Loucy (cell line): ENCODE data around the gene HK1.
A peak's percentile ranks its signal among the peaks of the same experiment; 100 is the strongest.
"Not testable (repeated sequence)": the region's sequence is repeated elsewhere in the genome, so short reads cannot be mapped to it uniquely, and the experiment has no call there.

Source experiments
- H2AFZ ChIP-seq: fragments of 200-600 bp; sonication (generic); 2 replicates; pipeline ENCODE4 v1.6.0; 2016; ENCODE audit warnings: antibody characterized with exemption, mild to moderate bottlenecking, low read length, moderate library complexity
- H3F3A ChIP-seq: fragments of 200-600 bp; 2 replicates; pipeline ENCODE4 v1.6.0; 2016; ENCODE audit warnings: antibody characterized with exemption, low read depth, mild to moderate bottlenecking
- H3K27me3 ChIP-seq: fragments of 200-600 bp; sonication (generic); 2 replicates; pipeline ENCODE4 v1.6.1; 2014; ENCODE audit warnings: low read length, mild to moderate bottlenecking; ENCODE audit not compliant: insufficient read depth, poor library complexity, severe bottlenecking
- H3K36me3 ChIP-seq: fragments of 200-600 bp; sonication (generic); 2 replicates; pipeline ENCODE4 v1.6.1; 2016; ENCODE audit warnings: low read length; ENCODE audit not compliant: insufficient read depth
- H3K4me1 ChIP-seq: fragments of 200-600 bp; sonication (generic); 2 replicates; pipeline ENCODE4 v1.5.1; 2014; ENCODE audit warnings: low read length, mild to moderate bottlenecking; ENCODE audit not compliant: insufficient read depth, poor library complexity, severe bottlenecking
- H3K4me2 ChIP-seq: fragments of 200-600 bp; sonication (generic); 2 replicates; pipeline ENCODE4 v1.6.0; 2014; ENCODE audit warnings: antibody characterized with exemption, low read length, low read depth, mild to moderate bottlenecking; ENCODE audit not compliant: poor library complexity, severe bottlenecking
- H3K4me3 ChIP-seq: fragments of 200-600 bp; sonication (generic); 2 replicates; pipeline ENCODE4 v1.5.1; 2014; ENCODE audit warnings: low read length, mild to moderate bottlenecking, mixed read lengths; ENCODE audit not compliant: poor library complexity, severe bottlenecking
- H3K79me2 ChIP-seq: fragments of 200-600 bp; sonication (generic); 2 replicates; pipeline ENCODE4 v1.6.1; 2014; ENCODE audit warnings: low read length; ENCODE audit not compliant: insufficient read depth
- H3K9ac ChIP-seq: fragments of 200-600 bp; sonication (generic); 2 replicates; pipeline ENCODE4 v1.6.0; 2014; ENCODE audit warnings: mild to moderate bottlenecking, low read depth, low read length, moderate library complexity; ENCODE audit not compliant: poor library complexity, severe bottlenecking
- H3K9me2 ChIP-seq: fragments of 200-600 bp; sonication (generic); replicated peaks from 2 replicates; pipeline ENCODE4 v1.6.1; 2016; ENCODE audit warnings: low read depth, low read length, mixed read lengths
- H3K9me3 ChIP-seq: fragments of 200-600 bp; sonication (generic); 2 replicates; pipeline ENCODE4 v1.6.1; 2014; ENCODE audit warnings: mild to moderate bottlenecking, antibody characterized with exemption, low read length, low read depth; ENCODE audit not compliant: insufficient read depth
- H4K20me1 ChIP-seq: fragments of 200-600 bp; sonication (generic); 2 replicates; pipeline ENCODE4 v1.6.0; 2014; ENCODE audit warnings: antibody characterized with exemption, low read length, mild to moderate bottlenecking; ENCODE audit not compliant: insufficient read depth, poor library complexity, severe bottlenecking
- EZH2phosphoT487 ChIP-seq: fragments of 200-600 bp; IDR thresholded peaks from 2 replicates; pipeline ENCODE4 v1.6.1; 2018; ENCODE audit warnings: antibody characterized with exemption, mild to moderate bottlenecking, moderate library complexity, borderline replicate concordance
- TF ChIP-seq, protein P1 (sequence below): fragments of 200-600 bp; sonication (generic); conservative IDR thresholded peaks from 2 replicates; pipeline ENCODE4 v1.5.1; 2014; ENCODE audit warnings: mild to moderate bottlenecking, antibody characterized with exemption, low read length

The HK1 gene

DNA sequence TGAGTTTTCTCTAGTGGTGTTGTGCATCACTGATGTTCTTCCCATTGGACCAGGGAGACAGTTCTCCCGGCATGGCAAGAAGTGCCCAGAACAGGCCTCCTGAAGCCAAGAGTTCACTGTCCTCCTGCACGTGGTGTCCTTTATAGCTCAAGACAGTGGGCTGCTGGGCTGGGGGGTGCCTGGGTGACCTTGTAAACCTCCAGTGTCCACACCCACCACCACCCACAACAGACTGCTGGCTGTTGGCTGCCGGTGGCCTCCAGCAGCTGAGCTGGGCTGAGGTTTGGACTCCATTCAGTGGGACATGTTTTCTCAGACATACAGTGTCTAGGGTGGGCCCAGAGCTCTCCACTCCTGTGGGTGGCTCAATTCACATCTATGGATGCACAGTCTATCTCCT lies 42.2 kb downstream of the HK1 start:
- Histone ChIP-seq H3K9me3 (no peaks in the 10 kb centered on the region), H3K4me1 (peaks cover 47% of the 10 kb centered on the region), H3K9ac (peak overlapping the region; percentile 84), H3K79me2 (peaks cover 68% of the 10 kb centered on the region), H3K9me2 (no peaks in the 10 kb centered on the region), H3K27me3 (no peaks in the 10 kb centered on the region), H3K36me3 (no peaks in the 10 kb centered on the region), H2AFZ (no peak overlapping the region), H3K4me3 (peak overlapping the region; percentile 93), H4K20me1 (peaks cover 46% of the 10 kb centered on the region), H3K4me2 (peak overlapping the region; percentile 91), H3F3A (no peaks in the 10 kb centered on the region)
- TF ChIP-seq, protein P1, sequence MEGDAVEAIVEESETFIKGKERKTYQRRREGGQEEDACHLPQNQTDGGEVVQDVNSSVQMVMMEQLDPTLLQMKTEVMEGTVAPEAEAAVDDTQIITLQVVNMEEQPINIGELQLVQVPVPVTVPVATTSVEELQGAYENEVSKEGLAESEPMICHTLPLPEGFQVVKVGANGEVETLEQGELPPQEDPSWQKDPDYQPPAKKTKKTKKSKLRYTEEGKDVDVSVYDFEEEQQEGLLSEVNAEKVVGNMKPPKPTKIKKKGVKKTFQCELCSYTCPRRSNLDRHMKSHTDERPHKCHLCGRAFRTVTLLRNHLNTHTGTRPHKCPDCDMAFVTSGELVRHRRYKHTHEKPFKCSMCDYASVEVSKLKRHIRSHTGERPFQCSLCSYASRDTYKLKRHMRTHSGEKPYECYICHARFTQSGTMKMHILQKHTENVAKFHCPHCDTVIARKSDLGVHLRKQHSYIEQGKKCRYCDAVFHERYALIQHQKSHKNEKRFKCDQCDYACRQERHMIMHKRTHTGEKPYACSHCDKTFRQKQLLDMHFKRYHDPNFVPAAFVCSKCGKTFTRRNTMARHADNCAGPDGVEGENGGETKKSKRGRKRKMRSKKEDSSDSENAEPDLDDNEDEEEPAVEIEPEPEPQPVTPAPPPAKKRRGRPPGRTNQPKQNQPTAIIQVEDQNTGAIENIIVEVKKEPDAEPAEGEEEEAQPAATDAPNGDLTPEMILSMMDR: no peak
- no peak for TF ChIP-seq EZH2phosphoT487

DNA sequence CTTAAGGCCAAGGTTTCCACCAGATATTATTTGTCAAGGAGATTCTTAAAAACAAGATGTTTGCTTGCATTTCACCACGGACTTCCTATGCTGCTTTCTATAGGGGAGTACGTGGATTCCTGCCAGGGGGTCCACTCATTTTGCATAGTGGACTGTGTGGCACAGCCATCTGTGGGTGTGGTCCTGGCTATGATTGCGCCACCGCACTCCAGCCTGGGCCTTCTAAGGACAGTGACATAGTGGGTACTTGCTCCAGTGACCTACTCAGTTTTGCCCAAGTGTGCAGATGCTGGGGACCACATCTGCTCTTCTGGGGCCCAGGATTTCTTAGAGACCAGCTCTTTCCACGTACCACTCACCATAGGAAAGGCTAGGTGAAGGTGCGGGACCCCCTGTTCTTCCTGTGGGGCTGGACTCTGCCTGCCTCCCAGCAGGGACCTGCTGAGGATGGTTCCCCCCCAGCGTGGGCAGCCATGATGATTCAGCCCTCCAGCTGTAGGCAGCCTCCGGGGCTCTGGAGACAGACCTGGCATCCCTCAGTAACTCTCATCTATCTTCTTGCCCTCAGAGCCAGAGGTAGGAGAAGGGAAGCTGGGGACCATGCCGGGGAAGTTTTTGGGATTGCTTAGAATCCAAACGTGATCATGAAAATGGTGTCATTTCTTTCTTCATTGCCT lies 42.9 kb downstream of the HK1 start:
- H3F3A ChIP-seq: no peaks in the 10 kb centered on the region
- H3K27me3 ChIP-seq: no peaks in the 10 kb centered on the region
- peak overlapping the region; percentile 93 for H3K4me3 ChIP-seq
- H3K9ac ChIP-seq: peak overlapping the region; percentile 84
- no peaks in the 10 kb centered on the region for H3K36me3 ChIP-seq
- peak overlapping the region; percentile 91 for H3K4me2 ChIP-seq
- peaks cover 48% of the 10 kb centered on the region for H3K4me1 ChIP-seq
- H3K79me2 ChIP-seq: peaks cover 75% of the 10 kb centered on the region
- H3K9me3 ChIP-seq: no peaks in the 10 kb centered on the region
- no peak for TF ChIP-seq EZH2phosphoT487
- TF ChIP-seq, protein P1: no peak
- H4K20me1 ChIP-seq: peaks cover 47% of the 10 kb centered on the region
- H2AFZ ChIP-seq: no peak overlapping the region
- H3K9me2 ChIP-seq: no peaks in the 10 kb centered on the region

DNA sequence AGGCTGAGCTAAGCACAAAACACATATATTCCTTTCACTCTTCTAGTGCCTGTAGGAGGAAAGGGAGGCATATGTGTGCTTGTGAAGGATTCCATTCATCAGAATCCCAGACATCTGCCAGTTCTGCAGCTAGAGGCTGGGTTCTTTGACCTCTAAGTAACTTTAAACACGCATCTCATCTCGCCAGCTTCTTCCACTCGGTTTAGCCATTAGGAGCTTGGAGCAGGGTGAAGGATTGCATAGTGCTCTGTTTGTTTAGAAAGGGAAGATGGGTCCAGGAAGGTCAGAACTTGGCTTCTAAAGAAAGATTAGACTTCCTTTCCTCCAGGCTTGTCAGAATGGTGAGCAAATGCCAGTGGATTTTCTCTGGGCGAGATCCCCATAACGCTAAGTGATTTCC lies 43.6 kb downstream of the HK1 start:
- peak overlapping the region; percentile 84 for H3K9ac ChIP-seq
- no peaks in the 10 kb centered on the region for H3K9me3 ChIP-seq

DNA sequence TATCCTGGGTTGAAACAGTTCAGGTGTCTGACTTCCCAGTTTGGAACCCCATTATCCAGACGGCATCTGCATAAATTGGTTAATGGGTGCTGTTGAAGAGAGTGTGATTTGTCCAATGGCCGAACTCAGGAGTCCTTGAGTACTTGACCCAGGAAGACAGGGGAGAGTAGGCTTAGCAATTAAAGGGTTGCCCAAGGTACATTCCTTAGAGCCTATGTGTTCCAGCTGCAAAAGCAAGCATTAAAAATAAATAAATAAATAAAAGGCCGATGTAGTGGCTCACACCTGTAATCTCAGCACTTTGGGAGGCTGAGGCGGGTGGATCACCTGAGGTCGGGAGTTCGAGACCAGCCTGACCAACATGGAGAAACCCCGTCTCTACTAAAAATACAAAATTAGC lies 44.0 kb downstream of the HK1 start:
- not testable (repeated sequence) for H3K27me3 ChIP-seq, H3K9ac ChIP-seq, H3F3A ChIP-seq, H3K9me3 ChIP-seq, H3K4me3 ChIP-seq, H3K9me2 ChIP-seq, H3K36me3 ChIP-seq, H2AFZ ChIP-seq
- H4K20me1 ChIP-seq: peaks cover 55% of the 10 kb centered on the region
- peaks cover 51% of the 10 kb centered on the region for H3K4me1 ChIP-seq
- peaks cover 87% of the 10 kb centered on the region for H3K79me2 ChIP-seq
- H3K4me2 ChIP-seq: peak overlapping the region; percentile 91

More for the DNA sequence above, 43.6 kb downstream of the HK1 start:
- H3K36me3 ChIP-seq: no peaks in the 10 kb centered on the region
- H3K27me3 ChIP-seq: no peaks in the 10 kb centered on the region
- no peaks in the 10 kb centered on the region for H3F3A ChIP-seq
- peaks cover 82% of the 10 kb centered on the region for H3K79me2 ChIP-seq
- no peaks in the 10 kb centered on the region for H3K9me2 ChIP-seq
- no peak overlapping the region for H2AFZ ChIP-seq
- peak overlapping the region; percentile 93 for H3K4me3 ChIP-seq
- H3K4me1 ChIP-seq: peaks cover 52% of the 10 kb centered on the region
- peaks cover 51% of the 10 kb centered on the region for H4K20me1 ChIP-seq
- H3K4me2 ChIP-seq: peak overlapping the region; percentile 91
- TF ChIP-seq, protein P1: no peak
- no peak for TF ChIP-seq EZH2phosphoT487
